Mammary epithelial cell (primary cell): ENCODE results near the gene ZNF622.

Experiments
- CTCF ChIP-seq, 2 donors: IDR thresholded peaks in 1 of 2; conservative IDR thresholded peaks in 1 of 2; 2 replicates each; pipeline ENCODE4 v1.5.1; 2011 to 2012; ENCODE audit warnings: inconsistent platforms in 2 of 2, low read length in 2 of 2, mild to moderate bottlenecking in 2 of 2, control low read depth in 1 of 2, low read depth in 1 of 2; ENCODE audit not compliant: insufficient read depth in 1 of 2; ENCODE audit errors: extremely low read depth in 1 of 2
- EZH2 ChIP-seq: IDR thresholded peaks from 2 replicates; pipeline ENCODE4 v1.6.1; 2012; ENCODE audit warnings: low read length, inconsistent platforms, borderline replicate concordance

- no peak for TF ChIP-seq CTCF (conservative IDR thresholded peaks at IDR 0.05 in 1 of 2, IDR thresholded peaks at IDR 0.05 in 1 of 2; ENCODE audit: extremely low read depth in 1 of 2, insufficient read depth in 1 of 2, low read depth in 1 of 2, low read length in 2 of 2)
- no peak for TF ChIP-seq EZH2
Observed at GRCh38 chr5:16508730-16509531, 43.3 kb upstream of the ZNF622 start.
